Measurements from ENCODE around the gene PSORS1C1.

The PSORS1C1 gene

GRCh38 chr6:31094389-31094881 lies 20.2 kb upstream of the PSORS1C1 start:
- DNase-seq (ENCODE audit: low spot score) = no peak

DNA sequence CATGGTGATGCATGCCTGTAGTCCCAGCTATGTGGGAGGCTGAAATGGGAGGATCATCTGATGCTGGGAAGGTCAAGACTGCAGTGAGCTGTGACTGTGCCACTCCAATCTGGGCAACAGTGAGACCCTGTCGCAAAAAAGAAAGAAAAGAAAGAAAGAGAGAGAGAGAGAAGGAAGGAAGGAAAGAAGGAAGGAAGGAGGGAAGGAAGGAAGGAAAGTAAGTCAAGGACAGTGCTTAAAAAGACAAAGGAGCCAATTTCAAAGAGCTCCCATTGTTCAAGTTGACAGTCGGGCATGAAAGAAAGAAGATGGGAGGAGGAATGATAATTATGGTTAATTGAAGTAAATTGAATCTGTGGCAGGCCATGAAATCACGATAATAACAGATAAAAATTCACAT lies 18.4 kb upstream of the PSORS1C1 start:
- no peak for DNase-seq (ENCODE audit: low spot score)

DNA sequence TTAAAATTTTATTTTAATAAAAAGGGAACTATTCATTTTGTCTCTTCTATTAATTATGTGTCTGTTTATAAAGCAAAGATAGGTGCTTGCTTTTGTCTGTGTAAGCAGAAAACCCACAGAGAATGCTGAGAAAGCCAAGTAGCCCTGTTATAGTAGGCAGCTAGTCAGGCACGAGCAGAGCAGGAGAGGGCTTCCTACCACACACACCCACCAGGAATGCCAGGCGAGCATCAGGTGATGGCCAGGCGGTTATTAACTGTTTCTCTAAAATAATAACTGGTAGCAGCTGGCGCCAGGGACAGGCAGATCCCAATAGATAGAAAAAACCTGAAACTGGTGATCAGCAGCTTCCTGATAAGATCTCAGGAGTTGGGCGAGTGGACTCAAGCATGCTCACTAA lies 17.9 kb upstream of the PSORS1C1 start:
- no peak for DNase-seq (ENCODE audit: low spot score)

DNA sequence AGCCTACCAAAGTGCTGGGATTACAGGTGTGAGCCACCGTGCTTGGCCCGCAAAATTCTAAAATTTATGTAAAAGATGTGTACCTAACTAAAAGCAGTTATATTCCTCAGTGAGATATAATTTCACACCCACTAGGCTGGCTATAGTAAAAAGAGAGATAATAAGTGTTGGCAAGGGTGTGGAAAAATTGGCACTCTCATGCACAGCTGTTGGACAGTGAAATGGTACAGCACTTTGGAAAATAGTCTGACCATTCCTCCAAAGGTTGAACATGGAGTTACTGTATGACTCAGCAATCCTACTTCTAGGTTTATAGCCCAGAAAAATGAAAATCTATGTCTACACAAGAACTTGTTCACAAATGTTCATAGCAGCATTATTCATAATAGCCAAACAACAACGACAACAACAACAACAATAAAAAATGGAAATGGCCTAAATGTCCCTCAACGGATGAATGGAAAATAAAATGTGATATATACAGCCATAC lies 16.1 kb upstream of the PSORS1C1 start:
- no peak for DNase-seq (ENCODE audit: low spot score)

DNA sequence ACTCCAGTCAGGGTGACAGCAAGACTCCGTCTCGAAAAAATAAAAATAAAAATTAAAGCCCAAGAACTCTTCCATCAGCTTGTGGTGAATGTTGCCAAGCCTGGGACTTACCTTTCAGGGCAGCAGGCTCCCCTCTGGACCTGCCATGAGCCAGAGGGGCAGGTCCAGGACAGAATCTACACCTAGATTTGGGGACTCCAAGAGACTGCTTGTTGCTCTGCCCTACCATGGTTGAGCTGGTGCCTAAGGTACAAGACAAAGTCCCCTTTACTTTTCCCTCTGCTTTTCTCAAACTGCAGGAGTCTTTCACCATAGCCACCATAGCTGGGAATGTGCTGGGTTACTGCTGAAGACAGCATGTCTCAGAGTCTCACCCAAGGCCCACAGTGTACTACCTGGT lies 11.5 kb upstream of the PSORS1C1 start:
- DNase-seq (ENCODE audit: low spot score) = no peak

DNA sequence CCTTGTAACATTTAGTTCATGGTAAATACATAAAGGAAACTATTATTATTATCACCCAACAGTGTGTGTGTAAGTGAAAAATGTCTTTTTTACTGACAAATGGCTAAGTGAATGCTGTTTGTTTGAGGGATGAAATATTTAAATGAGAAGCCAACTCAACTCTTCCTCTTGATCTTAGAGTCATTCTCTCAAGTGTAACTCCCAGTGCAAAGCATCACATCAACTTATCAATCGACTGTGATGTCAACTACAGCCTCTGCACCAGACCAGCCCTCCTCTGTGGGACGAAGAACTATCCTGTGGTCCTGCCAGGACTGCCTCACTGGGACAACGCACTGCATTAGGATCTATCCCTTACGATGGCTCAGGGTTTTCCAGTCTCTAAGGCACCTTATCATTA lies 7.5 kb upstream of the PSORS1C1 start:
- no peak for DNase-seq (ENCODE audit: low spot score)

GRCh38 chr6:31110825-31111582 lies 3.6 kb upstream of the PSORS1C1 start:
- no peak for DNase-seq (ENCODE audit: low spot score)

DNA sequence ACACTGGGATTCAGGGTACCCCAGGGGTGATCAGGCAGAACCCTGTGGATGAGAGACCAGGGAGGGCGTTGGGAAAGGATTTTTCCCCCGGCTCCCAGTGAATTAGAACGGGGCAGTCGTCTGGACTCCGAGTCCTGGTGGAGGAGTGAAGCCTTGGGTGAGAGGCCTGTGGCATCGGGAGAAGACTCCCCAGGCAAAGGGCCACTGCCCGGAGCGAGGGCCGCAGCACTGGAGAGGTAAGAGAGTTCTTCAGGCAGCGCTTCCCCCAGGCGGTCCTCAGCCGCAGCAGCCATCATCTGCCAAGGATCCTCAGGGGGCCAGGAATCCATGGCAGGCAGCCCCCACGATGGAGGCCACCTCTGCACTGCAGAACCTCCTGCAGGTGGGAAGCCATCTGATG lies 2.9 kb upstream of the PSORS1C1 start:
- no peak for DNase-seq (ENCODE audit: low spot score)

DNA sequence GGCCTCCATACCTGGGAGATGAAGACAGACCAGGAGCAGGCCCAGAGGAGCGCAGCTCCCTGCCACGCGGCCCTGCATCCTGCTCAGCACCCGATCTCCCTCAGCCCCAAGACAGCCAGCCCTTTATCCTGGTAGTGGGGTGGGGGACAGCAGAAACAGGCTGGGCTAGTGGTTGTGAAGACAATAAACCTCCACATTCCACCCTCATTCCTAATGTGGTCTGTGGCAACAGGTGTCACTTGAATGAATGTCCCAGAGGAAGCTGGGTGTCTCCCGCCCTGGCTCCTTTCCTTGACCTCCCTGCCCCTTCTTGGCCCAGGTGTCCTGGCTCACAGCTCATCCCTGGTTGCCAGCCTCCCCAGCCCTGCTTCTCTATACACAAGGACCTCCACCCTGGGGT lies 2.1 kb upstream of the PSORS1C1 start, which contains the start of gene C6orf15:
Gene C6orf15, minus strand, starts transcription at position 98 of the 400 bp plus-strand sequence. Its CDS starts 20 bp downstream, at position 78.
- no peak for DNase-seq (ENCODE audit: low spot score)

- DNase-seq (ENCODE audit: low spot score) = no peak
These were observed 599 bp upstream of the PSORS1C1 start for GRCh38 chr6:31113861-31114540.

DNA sequence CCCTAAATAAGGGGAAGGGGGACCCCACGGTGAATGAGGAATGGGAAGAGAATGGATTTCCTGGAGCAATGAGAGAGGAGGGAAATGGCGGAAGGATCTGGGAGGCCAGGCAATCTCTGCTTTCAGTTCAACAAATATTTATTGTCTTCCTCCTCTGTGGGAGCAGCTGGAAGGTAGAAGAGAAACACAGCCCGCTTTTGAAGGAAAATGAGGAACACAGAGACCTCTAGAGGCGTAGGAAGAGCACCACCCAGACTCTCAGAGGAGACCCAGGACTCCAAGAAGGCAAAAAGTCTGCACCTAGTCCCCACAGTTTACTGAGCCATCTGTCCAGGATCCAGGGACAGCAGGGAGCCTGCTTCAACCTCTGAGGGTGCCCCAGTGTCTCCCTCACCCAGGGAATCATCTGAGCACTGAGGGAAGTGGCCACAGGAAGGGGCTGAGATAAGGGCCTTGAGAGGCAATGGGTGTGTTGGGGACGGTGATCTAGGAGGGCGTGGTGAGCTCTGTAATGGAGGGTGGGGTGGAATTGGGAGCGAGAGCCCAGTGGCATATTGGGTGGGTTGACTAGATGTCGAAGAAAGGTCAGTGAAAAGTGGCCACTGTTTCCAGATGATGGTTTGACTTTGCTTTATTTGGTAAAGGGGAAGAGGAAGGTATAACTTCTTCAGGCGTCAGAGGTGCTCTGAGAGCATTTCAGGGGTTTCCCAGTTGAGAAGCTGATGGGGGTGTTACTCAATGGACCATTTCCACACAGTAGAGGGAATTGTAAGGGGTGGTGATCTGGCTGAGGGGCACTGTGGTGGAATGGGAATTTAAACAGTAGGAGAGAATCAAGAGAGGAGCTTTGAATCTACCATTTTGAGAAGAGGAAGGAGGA lies 610 bp downstream of the PSORS1C1 start:
- DNase-seq (ENCODE audit: low spot score) = no peak

DNA sequence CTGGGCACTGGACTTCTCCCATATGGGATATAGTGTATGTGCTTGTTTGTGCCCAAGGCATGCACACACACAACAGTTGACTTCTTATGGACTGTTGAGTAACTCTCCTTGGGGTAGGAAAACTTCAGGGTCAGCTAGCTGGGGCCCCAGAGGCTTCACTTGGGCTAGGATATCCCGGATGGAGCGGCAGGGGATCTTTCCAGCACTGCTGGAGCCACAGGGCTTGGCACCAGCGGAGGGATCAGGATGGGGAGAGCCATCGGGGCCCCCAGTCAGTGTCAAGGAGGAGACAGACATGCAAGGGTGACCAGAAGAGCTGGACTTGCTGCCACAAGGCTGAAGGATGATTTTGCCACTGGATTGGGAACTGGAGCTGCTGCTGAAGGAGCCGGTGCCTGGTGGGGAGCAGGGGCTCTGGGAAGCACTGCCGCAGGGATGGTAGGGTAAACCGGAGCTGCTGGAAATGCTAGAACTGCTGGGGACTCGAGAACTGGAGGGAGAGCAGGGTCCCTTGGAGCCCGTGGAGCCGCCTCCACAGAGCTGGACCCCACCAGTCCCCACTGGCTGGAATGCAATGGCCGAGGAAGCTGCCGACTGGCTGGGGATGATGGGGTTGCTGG lies 1.5 kb downstream of the PSORS1C1 start:
- DNase-seq (ENCODE audit: low spot score) = no peak

- no peak for DNase-seq (ENCODE audit: low spot score)
These were observed 2.2 kb downstream of the PSORS1C1 start for GRCh38 chr6:31116661-31117385.

GRCh38 chr6:31118178-31118577 lies 3.6 kb downstream of the PSORS1C1 start:
- no peak for DNase-seq (ENCODE audit: low spot score)

GRCh38 chr6:31120151-31120915 lies 5.7 kb downstream of the PSORS1C1 start, which contains the start of gene CDSN:
CDSN (minus strand) TSS chr6:31120446; CDS start chr6:31120419, 27 bp downstream.
- no peak for DNase-seq (ENCODE audit: low spot score)

DNA sequence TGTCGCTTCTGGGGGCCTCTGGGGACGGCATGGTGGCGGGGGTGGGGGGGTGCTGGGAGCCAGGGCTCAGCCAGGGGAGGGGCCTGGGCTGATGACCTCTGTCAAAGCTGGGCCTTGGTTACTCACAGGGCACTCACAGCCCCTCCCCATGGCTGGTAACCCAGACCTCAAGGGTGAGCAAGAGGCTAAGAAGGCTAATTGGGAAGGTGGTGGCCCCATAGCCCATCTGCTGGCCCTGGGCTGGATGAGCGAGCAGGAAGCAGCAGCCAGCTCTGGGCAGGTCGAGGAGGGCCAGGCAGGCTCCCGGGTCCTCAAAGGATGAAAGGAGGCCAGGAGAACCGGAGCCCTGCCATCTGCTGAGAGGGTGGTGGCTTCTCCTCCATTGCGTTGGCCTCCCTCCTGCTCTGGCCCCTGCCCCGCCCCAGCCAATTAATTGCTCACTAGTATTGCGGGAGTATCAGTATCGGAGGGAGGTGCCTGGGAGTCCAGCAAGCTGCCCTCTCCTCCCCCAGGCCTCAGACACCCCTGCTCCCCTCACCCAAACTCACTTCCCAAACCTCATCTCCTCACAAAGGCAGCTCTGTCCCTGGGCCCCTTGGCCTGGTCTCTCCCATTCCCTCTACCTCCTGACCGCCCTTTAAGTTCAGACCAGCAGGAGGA lies 6.7 kb downstream of the PSORS1C1 start:
- no peak for DNase-seq (ENCODE audit: low spot score)

GRCh38 chr6:31122791-31123706 lies 8.4 kb downstream of the PSORS1C1 start:
- no peak for DNase-seq (ENCODE audit: low spot score)

DNA sequence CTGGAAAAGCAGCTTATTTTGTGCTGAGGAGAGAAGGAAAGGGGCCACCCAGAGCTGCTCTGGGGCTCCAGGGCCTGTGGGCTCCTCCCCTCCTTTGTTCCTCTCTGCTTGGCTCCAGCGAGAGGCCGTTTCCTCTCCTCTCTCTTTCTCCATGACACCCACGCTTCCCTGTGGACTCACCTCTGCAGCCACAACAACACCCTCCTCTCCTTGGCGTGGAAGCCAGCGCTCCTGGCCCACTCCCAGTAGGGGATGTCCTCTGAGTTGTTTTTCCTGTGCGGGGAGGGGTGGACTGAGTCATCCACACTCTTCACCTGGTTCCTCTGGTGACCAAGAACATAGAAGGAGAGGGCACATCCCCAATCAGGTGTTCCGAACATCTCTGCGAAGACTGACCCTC lies 10.6 kb downstream of the PSORS1C1 start:
- DNase-seq (ENCODE audit: low spot score) = no peak

Data from SK-N-DZ (cell line).